GM19025 (cell line): ENCODE results near the gene TRAK1.
"Not testable (repeated sequence)": the region's sequence is repeated elsewhere in the genome, so short reads cannot be mapped to it uniquely, and the experiment has no call there.

Experiments
- ATAC-seq: cut with Tn5 transposase; IDR thresholded peaks from one replicate; pipeline ENCODE4 v1.9.1; 2021; ENCODE audit warnings: mild to moderate bottlenecking, low read depth, moderate library complexity; ENCODE audit not compliant: unreplicated experiment

TRAK1 gene

DNA sequence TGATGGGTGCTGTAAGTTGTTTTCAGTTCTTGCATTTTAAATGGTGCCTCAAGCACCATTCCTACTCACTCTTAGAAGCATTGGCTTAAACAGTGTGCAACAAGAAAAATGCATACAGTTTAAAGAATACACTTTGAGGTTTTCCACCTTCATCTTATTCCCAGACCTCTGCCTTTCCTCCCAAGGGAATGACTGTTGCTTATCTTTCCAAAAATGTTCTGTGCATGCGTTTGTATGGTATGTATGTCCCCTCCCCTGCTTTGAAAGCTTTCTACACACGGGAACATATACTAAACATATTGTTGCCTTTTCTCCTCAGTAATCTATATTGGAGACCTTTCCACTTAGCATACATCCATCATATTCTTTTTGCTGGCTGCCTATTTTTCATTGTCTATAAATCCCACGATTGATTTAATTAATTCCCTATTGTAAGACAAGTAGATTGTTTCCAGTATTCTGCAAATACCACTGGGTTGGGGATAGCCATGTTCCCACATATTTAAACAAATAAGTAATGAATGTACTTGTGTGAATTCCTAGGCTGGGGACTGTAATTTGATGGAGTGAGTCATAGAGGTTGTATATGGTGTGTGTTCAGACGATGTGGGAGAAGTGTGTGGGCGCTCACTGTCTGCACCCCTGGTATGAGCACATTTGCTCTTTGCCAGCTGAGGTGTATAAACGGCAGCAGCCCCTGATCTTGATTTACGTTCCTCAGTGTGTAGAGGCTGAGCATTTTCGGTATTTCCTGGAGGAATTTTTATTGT is 5.8 kb downstream of the TRAK1 start:
- ATAC-seq, result no peak

DNA sequence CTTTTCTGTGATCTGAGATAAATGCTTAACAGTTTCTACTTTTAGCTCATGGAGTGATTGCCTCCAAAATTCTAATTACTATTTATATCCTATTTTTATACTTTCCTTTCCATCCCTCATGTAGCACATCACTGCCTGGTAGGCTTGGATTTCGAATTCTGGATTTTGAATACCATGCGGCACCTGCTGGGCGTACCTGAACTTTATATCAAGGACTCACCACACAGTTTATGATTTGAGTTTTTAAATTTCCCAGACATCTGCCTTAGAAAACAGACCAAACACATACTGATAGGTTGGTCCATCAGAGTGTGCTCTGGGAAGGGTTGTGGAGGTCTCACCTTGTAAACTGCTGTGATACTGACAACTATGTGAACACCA is 6.4 kb downstream of the TRAK1 start:
- no peak for ATAC-seq

DNA sequence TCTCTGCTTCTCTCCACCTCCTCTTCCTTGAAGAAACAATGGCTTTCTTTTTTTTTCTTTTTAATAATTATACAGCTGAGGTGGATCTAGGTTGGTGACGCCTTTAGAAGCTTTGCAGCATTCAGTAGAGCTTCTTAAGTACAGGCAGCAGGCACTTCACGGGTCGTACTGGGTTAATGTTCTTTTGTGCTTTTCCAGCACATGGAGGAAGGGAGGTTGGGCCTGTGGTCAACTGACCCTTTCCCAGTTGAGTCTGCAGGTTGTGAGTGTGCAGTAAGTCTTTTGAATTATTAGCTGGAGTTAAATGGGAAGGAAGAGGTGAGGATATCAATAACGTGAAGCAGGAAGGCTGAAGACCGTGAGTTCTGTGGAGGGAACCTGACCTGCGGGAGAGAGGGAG is 7.0 kb downstream of the TRAK1 start:
- no peak for ATAC-seq

DNA sequence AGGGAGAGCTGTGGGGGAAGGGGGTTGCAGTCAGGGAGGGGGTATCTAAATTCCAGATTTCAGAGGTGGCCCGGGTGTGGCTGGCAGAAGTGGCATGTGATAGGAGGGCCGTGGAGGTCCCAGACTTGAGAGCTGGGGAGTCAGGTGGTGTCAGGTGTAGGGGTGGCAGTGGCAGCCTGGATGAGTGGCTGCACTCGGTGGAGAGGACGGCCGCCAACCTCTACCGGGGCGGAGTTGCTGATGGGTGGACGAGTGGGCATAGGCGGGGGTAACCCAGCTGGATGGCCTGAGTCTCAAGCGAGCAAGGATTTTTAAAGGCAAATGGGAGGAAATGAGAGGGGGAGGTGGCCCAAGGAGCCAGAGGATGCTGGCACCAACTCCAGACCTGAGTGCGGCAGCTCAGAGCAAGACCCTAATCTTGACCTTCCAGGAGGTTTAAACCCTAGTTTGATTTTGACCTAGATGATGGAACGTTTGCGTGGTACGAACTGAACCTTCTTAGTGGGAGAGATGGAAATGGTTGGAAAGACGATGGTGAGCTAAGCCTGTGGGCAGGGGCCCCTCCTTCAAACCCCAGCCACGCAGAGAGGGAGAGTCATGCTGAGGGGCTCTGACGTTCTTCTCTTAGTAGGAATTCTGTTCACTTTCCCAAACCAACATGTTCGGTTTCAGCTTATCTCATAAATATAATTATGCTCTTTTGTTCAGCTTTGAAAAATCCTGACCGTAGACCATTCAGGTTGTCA is 8.0 kb downstream of the TRAK1 start:
- no peak for ATAC-seq

DNA sequence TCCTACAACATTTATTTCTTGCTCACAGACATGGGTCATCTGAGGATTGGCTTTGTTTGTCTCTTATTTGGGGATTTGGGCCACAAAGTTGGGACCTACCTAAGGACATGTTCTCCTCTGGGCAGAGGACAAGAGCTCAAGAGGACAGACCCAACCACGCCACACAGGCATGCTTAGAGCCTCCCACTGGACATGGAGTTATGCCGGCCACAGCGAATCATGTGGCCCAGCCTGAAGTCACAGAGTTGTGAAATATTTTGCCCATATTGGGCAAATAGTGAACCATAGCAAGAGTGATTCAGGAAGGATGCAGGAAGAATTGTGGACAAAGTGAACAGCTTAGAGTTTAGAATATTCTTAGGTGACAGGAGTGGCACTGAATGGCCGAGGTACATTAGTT is 9.9 kb downstream of the TRAK1 start:
- no peak for ATAC-seq

DNA sequence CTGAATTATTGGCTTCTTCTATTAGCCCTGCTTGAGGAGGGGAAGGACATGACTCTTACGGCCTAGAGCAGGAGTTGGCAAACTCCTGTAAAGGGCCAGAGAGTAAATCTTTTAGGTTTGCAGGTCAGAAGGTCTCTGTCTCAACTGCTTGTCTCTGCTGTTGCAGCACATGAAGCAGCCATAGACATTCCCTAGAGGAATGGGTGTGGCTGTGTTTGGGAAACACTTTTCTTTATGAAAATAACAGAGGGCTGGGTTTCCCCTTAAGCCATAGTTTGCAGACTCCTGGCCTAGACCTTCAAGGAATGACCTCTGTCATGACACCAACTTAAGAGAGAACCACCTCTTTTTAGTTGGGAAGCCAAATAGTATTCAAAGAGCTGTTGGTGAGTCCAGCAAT is 10.3 kb downstream of the TRAK1 start:
- no peak for ATAC-seq

DNA sequence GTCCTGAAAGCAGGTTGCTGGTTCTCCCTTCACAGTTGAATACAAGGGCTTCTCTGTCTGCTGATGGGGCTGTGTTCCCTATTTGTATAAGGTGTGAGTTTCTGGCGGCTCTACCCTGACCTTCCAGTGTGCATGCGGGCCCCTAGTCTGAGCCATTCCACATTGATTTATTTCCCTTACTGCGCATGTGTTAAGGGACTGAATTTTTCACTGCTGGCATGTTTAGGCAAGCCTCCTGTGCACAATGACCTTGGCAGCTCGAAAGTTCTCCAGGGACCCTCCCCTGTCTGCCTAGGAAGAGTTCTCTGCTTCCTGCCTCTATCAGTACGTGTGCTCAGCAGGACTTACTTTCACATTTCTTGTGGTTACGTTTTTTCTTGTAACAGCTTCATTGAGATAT is 11.4 kb downstream of the TRAK1 start:
- ATAC-seq, result no peak

DNA sequence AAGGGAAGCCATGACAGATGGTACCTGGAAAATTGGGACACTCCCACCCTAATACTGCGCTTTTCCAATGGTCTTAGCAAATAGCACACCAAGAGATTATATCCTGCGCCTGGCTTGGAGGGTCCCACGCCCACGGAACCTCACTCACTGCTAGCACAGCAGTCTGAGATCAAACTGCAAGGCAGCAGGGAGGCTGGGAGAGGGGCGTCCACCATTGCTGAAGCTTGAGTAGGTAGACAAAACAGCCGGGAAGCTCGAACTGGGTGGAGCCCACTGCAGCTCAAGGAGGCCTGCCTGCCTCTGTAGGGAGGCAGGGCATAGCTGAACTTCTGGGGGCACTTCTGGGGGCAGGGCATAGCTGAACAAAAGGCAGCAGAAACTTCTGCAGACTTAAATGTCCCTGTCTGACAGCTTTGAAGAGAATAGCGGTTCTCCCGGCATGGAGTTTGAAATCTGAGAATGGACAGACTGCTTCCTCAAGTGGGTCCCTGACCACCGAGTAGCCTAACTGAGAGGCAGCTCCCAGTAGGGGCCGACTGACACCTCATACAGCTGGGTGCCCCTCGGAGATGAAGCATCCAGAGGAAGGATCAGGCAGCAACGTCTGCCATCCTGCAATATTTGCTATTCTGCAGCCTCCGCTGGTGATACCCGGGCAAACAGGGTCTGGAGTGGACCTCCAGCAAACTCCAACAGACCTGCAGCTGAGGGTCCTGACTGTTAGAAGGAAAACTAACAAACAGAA is 12.9 kb downstream of the TRAK1 start:
- ATAC-seq, result not testable (repeated sequence)

DNA sequence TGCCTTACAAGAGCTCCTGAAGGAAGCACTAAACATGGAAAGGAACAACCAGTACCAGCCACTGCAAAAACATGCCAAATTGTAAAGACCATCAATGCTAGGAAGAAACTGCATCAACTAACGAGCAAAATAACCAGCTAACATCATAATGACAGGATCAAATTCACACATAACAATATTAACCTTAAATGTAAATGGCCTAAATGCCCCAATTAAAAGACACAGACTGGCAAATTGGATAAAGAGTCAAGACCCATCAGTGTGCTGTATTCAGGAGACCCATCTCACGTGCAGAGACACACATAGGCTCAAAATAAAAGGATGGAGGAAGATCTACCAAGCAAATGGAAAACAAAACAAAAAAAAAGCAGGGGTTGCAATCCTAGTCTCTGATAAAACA is 14.8 kb downstream of the TRAK1 start:
- ATAC-seq, result not testable (repeated sequence)

DNA sequence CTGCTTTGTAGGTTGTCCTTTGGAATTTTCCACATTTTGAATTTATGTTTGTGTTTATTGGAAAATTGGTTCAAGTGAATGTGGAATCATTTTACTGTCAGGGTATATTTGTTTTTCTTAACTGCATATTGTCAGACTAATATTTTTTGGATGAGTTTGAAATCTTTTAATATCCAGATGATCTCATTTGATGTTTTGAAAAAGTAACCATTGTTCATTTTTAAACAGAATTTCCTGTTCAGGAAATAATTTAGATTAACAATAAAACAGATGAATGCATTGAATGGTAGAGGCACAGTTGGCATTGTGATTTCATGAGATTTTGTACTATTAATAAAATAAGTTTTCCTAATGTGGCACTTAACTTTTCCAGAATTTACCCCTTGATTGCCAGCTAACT is 15.5 kb downstream of the TRAK1 start:
- no peak for ATAC-seq

DNA sequence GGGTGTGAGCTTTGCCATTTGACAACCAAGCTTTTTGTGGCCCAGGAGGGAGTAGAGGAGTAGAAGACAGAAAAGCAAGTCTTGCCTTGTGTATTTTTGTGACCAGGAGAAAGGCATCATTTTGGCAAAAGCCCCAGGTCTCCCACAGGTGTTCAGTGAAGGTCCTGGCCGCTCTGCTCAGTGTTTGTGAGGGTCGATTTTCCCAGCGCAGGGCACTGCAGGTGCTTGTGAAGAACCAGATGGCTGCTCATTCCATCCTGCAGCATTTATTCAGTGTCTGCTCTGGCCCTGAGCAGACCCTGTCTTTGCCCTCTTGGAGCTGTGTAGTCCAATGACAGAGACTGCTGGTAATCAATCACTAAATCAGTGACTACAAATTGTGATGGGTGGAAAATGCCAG is 19.5 kb downstream of the TRAK1 start:
- no peak for ATAC-seq

DNA sequence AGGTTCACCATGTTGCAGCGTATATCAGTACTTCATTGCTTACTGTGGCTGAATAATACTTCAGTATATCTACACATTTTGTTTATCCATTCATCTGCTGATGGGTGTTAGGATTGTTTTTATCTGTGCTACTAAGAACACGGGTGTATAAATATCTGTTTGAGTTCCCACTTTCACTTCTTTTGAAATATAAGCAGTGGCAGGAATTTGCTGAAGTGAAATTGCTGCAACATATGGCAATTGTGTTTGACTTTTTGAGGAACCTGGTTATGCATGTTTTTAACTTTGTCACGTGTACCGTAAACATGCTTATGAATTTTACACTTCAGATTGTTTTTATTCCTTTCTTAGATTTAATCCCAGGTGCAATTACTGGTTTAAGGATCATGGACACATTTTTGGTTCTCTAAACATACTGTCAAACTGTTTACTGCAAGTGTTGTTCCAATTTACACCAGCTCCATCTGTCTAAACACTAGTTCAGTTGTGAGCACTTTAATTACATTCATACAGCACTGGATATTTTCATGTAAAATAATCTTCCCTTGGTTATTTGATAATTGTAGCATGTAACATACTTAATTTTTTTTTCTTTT is 23.1 kb downstream of the TRAK1 start:
- no peak for ATAC-seq

DNA sequence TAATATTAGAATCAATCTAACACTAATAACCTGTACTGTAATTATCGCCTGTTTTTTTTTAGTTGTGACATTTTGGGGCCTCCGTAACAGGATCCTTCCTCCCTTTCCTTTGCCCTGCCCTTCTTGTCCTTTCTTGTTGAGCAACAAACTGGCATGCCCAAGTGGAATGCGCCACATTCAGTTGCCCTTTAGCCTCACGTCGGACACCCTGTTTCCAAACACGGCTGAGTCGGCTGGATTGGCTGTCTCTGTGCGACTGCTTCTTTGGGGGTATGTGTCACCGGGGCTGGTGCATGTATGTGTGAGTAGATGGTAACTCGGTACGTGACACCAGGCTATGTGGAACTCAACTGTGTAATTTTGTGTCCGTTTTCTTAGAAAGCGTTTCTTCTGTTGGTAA is 24.1 kb downstream of the TRAK1 start:
- no peak for ATAC-seq

DNA sequence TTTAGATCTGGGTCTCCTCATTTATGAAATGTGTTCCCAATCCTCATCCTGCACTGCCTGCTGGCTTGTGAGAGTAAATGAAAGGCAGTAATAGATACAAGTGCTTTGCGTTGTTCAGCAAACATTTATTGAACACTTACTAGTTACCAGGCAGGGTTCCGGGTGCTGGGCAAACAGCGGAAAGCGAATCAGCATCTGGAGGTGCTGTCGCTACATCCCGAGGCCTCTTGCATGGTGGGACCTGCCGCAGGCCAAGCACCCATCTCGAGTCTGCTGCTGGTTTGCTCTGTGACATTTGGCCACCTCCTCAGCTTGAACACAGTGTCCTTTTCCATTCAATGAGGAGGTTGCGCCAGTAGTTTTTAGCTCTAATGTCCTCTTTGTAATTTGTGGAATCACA is 24.8 kb downstream of the TRAK1 start:
- ATAC-seq, result no peak

DNA sequence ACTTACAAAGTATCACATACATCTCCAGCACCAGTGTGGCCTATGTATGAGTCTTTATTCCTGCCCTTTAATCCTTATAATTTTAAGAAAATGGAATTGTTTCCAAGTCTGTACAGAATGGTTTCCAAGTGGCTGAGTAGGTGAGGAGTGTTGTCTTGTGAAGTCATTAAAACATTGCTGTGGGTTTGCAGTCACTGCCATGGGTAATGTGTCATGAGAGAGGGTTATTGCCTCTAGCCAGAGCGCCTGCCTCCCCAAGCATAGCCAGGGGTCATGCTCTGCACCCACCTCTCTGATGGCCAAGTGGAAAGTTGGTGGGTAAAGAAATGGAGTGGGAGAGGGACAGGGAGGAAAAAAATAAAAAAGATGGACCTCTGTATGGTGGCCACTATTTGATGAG is 25.3 kb downstream of the TRAK1 start:
- ATAC-seq, result no peak

DNA sequence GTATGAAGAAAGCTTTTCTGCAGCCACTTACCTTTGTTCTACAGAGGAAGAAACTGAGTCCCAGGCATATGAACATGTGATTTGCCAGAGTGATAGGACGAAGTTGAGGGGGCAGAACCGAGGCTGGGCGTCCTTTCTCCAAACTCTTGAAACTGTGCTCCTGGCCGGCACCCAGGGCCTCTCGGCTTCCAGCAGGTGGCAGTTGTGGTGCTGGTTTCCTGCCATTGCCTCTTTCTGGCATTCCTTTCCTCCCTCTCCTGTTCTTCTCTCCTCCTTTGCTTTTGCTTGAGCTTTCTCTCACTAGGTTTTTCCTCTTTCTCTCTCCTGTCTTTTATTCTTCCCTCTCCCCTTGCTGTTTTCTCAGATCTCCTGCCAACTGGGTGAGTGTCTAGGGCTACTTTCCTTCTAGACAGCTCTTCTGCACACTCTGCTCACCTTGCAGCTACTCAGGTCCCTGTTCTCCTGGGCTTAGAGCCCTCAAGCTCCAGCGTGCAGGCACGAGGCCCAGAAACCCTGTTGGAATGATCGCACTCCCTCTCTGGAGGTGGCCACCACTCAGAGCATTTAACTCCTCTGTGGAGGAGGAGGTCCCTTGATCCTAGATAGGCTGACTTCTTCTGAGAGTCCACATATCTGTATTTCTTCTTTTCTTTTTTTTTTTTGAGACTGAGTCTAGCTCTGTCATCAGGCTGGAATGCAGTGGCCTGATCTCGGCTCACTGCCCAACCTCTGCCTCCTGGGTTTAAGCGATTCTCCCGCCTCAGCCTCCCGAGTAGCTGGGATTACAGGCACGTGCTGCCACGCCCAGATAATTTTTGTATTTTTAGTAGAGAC is 26.2 kb downstream of the TRAK1 start:
- ATAC-seq, result no peak

DNA sequence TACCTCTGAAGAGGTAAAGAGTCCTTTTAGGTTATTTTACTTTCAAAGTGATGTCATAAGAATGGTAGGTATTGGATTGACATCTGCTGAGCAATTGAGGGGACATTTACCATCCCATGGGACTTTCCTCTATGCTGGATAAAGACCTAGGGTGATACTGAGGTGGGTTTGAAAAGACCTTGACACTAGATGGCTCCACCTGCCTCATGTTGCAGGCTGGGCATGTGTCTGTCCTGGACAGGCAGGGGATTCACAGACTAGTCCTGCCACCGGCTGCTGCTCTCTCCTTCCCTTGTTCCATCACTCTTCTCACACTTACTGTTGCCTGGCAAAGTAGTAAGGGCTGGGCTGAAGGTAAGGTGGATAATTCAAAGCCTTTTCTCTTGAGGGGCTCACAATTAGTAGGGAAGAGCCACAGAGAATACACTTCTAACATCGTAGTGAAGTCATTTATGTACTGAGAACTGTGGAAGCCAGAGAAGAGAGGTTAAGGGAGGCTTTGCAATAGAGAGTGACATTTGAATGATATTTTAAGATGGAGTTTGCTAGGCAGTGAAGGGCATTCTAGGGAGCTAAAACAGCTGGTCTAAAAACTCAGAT is 27.7 kb downstream of the TRAK1 start:
- peak; percentile 74 for ATAC-seq

DNA sequence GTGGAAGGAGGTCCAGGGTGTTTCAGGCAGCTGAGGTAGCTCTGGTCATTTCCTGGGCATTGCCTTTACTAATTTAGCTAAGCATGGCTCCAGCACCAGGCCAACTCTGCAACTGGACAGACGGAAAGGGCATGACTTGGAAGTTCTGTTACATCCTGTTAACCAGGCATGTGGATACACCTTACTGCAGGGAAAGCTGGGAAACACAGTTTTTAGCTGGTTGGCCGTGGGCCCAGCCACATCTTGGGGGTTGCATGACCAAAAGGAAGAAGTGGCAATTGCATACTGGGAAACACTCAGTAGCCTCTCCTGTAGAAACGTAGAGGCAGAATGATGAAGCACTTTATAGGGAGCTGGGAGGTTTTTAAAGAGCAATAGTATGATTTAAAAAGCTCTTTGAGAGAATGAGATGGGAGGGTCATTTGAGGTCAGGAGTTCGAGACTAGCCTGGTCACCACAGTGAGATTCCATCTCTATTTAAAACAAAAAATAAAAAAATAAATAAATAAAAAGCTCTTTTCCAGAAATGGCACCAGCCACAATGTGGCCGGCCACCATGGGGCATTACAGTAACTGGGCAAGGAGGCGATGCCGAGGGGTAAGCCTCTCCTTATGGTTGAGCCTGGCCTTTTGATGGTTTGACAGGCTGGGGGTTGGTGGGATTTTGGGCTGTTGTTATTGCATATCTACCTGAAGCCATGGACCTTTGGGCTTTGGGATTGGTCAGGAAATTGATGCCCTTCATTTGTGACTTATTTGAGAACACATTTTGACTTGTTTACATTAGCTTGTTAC is 28.6 kb downstream of the TRAK1 start:
- ATAC-seq, result no peak

DNA sequence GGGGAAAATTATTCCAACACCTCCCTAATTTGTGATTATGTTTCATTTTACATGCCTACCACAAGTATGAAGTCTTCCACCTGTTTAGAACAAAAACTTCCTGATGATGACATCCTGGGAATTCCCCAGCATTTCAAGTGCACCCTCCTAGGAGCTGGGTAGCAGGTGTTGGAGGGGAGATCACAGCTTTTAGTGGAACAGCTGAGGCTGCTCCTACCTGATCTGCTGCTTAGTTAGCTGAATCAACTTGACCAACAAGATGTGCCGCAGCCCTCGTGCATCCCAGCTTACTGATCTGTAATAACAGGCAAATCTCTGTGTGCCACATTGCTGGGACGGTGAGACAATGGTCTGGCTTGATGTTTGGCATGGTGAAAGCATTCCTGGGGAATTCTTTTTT is 29.7 kb downstream of the TRAK1 start:
- ATAC-seq, result no peak
